ENCODE results near the gene COL18A1.

Gene COL18A1

DNA sequence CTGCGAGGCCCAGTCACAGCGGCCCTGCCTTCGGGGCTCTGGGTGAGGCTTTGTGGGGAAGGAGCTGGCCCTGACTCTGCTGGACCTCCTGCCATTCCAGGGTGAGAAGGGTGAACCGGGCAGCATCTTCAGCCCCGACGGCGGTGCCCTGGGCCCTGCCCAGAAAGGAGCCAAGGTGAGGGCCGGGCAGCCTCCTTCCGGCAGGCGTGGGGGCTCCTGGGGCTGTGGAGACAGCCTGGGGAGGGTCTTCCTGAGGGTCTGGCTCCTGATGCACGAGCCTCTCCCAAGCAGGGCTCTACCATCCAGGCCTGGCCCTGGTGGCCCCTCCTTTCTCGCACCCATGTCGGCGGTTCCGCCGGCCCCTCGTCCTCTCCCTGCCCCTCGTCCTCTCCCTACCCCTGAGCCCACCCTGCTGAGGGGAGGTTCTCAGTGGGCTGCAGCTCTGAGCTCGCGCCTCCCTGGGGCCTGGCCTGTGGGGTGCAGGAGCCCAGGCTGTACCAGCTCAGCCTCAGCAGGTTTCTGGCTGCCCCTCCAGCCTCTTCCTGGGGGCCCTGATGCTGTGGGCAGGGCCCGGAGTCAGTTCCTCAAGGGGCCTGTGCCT is 88.5 kb downstream of the COL18A1 start:
- DNase-seq (ENCODE audit: extremely low spot score), result no peak
- ChIA-PET CTCF (no interaction called here), POLR2A (no interaction called here)
- TF ChIP-seq, protein P1, sequence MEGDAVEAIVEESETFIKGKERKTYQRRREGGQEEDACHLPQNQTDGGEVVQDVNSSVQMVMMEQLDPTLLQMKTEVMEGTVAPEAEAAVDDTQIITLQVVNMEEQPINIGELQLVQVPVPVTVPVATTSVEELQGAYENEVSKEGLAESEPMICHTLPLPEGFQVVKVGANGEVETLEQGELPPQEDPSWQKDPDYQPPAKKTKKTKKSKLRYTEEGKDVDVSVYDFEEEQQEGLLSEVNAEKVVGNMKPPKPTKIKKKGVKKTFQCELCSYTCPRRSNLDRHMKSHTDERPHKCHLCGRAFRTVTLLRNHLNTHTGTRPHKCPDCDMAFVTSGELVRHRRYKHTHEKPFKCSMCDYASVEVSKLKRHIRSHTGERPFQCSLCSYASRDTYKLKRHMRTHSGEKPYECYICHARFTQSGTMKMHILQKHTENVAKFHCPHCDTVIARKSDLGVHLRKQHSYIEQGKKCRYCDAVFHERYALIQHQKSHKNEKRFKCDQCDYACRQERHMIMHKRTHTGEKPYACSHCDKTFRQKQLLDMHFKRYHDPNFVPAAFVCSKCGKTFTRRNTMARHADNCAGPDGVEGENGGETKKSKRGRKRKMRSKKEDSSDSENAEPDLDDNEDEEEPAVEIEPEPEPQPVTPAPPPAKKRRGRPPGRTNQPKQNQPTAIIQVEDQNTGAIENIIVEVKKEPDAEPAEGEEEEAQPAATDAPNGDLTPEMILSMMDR (IDR thresholded peaks at IDR 0.05; ENCODE audit: control extremely low read depth, extremely low read depth, low read depth, missing control alignments), result no peak

GRCh38 chr21:45494135-45494850 is 89.3 kb downstream of the COL18A1 start:
- TF ChIP-seq, protein P1 (IDR thresholded peaks at IDR 0.05; ENCODE audit: control extremely low read depth, extremely low read depth, low read depth, missing control alignments), result no peak
- no peak for DNase-seq (ENCODE audit: extremely low spot score)
- ChIA-PET POLR2A (no interaction called here), CTCF (interaction anchor here (1.1 kb wide), 1 partner anchor 16 kb away, joined by 7 read pairs; no protein-coding TSS in a partner anchor)

DNA sequence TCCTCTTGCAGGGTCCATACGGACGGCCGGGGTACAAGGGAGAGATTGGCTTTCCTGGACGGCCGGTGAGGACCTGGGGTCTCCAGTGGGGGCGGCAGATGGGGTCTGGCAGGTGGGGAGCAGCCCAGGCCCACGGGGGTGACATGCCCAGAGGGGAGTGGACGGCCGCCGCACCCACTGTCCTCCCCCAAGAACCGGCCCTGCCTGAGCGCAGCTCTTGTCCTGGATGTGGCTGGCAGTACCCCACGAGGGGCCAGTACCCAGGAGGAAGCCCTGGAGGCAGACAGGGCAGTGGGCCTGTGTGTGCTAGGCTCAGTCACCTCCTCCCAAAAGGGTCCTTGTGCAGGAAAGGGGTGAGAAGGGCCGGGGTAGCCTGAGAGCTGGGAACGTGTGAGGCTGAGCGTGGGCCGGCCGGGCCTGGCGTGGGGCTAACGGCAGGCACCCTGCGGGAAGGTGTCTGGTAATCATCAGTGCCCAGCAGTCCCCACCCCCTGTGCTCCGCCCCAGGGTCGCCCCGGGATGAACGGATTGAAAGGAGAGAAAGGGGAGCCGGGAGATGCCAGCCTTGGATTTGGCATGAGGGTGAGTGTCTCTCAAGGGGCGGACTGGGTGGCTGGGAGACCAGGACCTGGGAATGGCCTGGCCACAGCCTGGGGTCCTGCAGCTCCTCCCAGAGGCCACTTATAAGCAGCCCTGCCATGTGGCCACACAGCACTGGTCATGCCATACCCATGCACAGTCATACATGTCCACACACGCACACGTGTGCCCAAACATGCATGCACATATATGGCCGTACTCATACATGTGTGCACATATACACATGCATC is 90.1 kb downstream of the COL18A1 start:
- ChIA-PET POLR2A (no interaction called here), CTCF (interaction anchor here (1.1 kb wide), 1 partner anchor 17 kb away, joined by 7 read pairs; no protein-coding TSS in a partner anchor)
- TF ChIP-seq, protein P1 (IDR thresholded peaks at IDR 0.05; ENCODE audit: control extremely low read depth, extremely low read depth, low read depth, missing control alignments), result no peak
- DNase-seq (ENCODE audit: extremely low spot score), result no peak

- ChIA-PET POLR2A (no interaction called here), CTCF (no interaction called here)
Observed at GRCh38 chr21:45496151-45496967, 91.4 kb downstream of the COL18A1 start.

DNA sequence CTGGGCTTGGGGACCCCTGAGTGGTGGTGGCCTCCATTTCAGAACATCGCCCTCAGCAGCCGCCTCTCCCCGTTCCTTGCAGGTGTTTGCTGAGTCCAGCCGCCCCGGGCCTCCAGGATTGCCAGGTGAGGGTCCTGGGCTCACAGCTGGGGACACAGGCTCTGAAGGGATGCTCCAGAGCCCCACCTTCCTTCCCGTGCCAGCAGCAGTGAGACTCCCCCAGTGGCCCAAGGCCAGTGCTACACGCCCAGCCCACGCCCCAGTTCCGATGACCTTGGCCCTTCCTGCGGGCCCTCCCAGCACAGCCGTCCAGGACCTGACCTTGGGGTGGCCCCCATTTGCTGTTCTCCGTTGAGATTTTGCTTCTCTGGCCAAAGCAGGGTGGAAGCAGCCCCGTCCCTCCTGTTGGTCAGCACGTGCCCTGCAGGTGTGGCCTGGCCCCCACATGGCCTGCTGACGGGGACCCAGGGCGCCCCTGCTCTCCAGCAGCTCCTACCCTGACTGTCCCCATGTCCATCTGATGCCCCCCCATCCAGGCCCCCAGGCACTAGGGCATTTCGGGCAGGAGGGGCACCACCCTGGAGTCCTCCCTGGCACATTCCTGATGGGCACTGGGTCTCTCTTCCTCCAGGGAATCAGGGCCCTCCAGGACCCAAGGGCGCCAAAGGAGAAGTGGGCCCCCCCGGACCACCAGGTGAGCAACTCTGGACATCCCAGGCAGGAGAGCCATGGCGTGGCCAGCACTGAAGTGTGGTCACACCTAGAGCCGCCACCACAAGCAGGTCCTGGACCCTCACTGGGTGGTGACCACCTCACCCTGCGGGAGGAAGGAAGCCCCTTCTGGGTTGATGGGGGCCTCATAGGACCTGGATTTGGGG is 92.2 kb downstream of the COL18A1 start:
- ChIA-PET CTCF (no interaction called here), POLR2A (no interaction called here)
- DNase-seq (ENCODE audit: extremely low spot score), result no peak
- TF ChIP-seq, protein P1 (IDR thresholded peaks at IDR 0.05; ENCODE audit: control extremely low read depth, extremely low read depth, low read depth, missing control alignments), result no peak

More at GRCh38 chr21:45496151-45496967, 91.4 kb downstream of the COL18A1 start:
- DNase-seq (ENCODE audit: extremely low spot score), result no peak
- TF ChIP-seq, protein P1 (IDR thresholded peaks at IDR 0.05; ENCODE audit: control extremely low read depth, extremely low read depth, low read depth, missing control alignments), result no peak

Data from GM10248 (cell line).